ENCODE data around the gene CSRNP3.

CSRNP3 gene

GRCh38 chr2:165436559-165436958 lies 32.9 kb upstream of the CSRNP3 start:
- Histone ChIP-seq H3K27me3 (ENCODE audit: insufficient read depth, low read length) (no peaks in the 10 kb centered on the region), H3K9ac (ENCODE audit: low read depth, low read length) (no peak overlapping the region), H3K9me3 (ENCODE audit: insufficient read depth, low read depth, low read length) (no peaks in the 10 kb centered on the region), H3K4me1 (ENCODE audit: insufficient read depth, low read length) (peaks cover 42% of the 10 kb centered on the region), H3K4me3 (ENCODE audit: low read length) (no peak overlapping the region), H3K27ac (ENCODE audit: low read depth, low read length) (no peak overlapping the region), H3K36me3 (ENCODE audit: insufficient read depth, low read length) (no peaks in the 10 kb centered on the region)
- WGBS = 97% methylated on average over 3 of the region's 3 CpGs

- Histone ChIP-seq H3K9ac (ENCODE audit: low read depth, low read length) (no peak overlapping the region), H3K27me3 (ENCODE audit: insufficient read depth, low read length) (no peaks in the 10 kb centered on the region), H3K4me1 (ENCODE audit: insufficient read depth, low read length) (peaks cover 17% of the 10 kb centered on the region), H3K9me3 (ENCODE audit: insufficient read depth, low read depth, low read length) (no peaks in the 10 kb centered on the region), H3K36me3 (ENCODE audit: insufficient read depth, low read length) (no peaks in the 10 kb centered on the region), H3K27ac (ENCODE audit: low read depth, low read length) (no peak overlapping the region), H3K4me3 (ENCODE audit: low read length) (no peak overlapping the region)
- 80% methylated on average over 1 of the region's 1 CpG for WGBS
Measured at GRCh38 chr2:165440367-165440766, 29.1 kb upstream of the CSRNP3 start.

GRCh38 chr2:165443511-165443910 lies 26.0 kb upstream of the CSRNP3 start:
- WGBS = no CpG with 5 or more reads among the region's 1 CpG
- no peaks in the 10 kb centered on the region for H3K27me3 ChIP-seq (ENCODE audit: insufficient read depth, low read length)
- H3K4me3 ChIP-seq (ENCODE audit: low read length) = no peak overlapping the region
- H3K9ac ChIP-seq (ENCODE audit: low read depth, low read length) = no peak overlapping the region
- no peaks in the 10 kb centered on the region for H3K4me1 ChIP-seq (ENCODE audit: insufficient read depth, low read length)
- no peaks in the 10 kb centered on the region for H3K9me3 ChIP-seq (ENCODE audit: insufficient read depth, low read depth, low read length)
- no peak overlapping the region for H3K27ac ChIP-seq (ENCODE audit: low read depth, low read length)
- no peaks in the 10 kb centered on the region for H3K36me3 ChIP-seq (ENCODE audit: insufficient read depth, low read length)

GRCh38 chr2:165448406-165448805 lies 21.1 kb upstream of the CSRNP3 start:
- H3K4me3 ChIP-seq (ENCODE audit: low read length) = no peak overlapping the region
- H3K4me1 ChIP-seq (ENCODE audit: insufficient read depth, low read length) = no peaks in the 10 kb centered on the region
- H3K27me3 ChIP-seq (ENCODE audit: insufficient read depth, low read length) = no peaks in the 10 kb centered on the region
- H3K9me3 ChIP-seq (ENCODE audit: insufficient read depth, low read depth, low read length) = no peaks in the 10 kb centered on the region
- no peaks in the 10 kb centered on the region for H3K36me3 ChIP-seq (ENCODE audit: insufficient read depth, low read length)
- no peak overlapping the region for H3K9ac ChIP-seq (ENCODE audit: low read depth, low read length)
- H3K27ac ChIP-seq (ENCODE audit: low read depth, low read length) = no peak overlapping the region
- WGBS = 93% methylated on average over 3 of the region's 3 CpGs

- H3K9me3 ChIP-seq (ENCODE audit: insufficient read depth, low read depth, low read length) = no peaks in the 10 kb centered on the region
- WGBS = 76% methylated on average over 1 of the region's 1 CpG
- no peaks in the 10 kb centered on the region for H3K27me3 ChIP-seq (ENCODE audit: insufficient read depth, low read length)
- no peak overlapping the region for H3K4me3 ChIP-seq (ENCODE audit: low read length)
- no peak overlapping the region for H3K27ac ChIP-seq (ENCODE audit: low read depth, low read length)
- no peaks in the 10 kb centered on the region for H3K4me1 ChIP-seq (ENCODE audit: insufficient read depth, low read length)
- no peak overlapping the region for H3K9ac ChIP-seq (ENCODE audit: low read depth, low read length)
- no peaks in the 10 kb centered on the region for H3K36me3 ChIP-seq (ENCODE audit: insufficient read depth, low read length)
Measured at GRCh38 chr2:165450156-165450555, 19.3 kb upstream of the CSRNP3 start.

- Histone ChIP-seq H3K27me3 (ENCODE audit: insufficient read depth, low read length) (no peaks in the 10 kb centered on the region), H3K4me3 (ENCODE audit: low read length) (no peak overlapping the region), H3K36me3 (ENCODE audit: insufficient read depth, low read length) (no peaks in the 10 kb centered on the region), H3K4me1 (ENCODE audit: insufficient read depth, low read length) (no peaks in the 10 kb centered on the region), H3K27ac (ENCODE audit: low read depth, low read length) (no peak overlapping the region), H3K9me3 (ENCODE audit: insufficient read depth, low read depth, low read length) (no peaks in the 10 kb centered on the region), H3K9ac (ENCODE audit: low read depth, low read length) (no peak overlapping the region)
- WGBS = 93% methylated on average over 2 of the region's 2 CpGs
Measured at GRCh38 chr2:165452327-165452726, 17.2 kb upstream of the CSRNP3 start.

GRCh38 chr2:165453561-165454094 lies 15.9 kb upstream of the CSRNP3 start:
- no peaks in the 10 kb centered on the region for H3K9me3 ChIP-seq (ENCODE audit: insufficient read depth, low read depth, low read length)
- H3K4me3 ChIP-seq (ENCODE audit: low read length) = no peak overlapping the region
- no peak overlapping the region for H3K9ac ChIP-seq (ENCODE audit: low read depth, low read length)
- H3K36me3 ChIP-seq (ENCODE audit: insufficient read depth, low read length) = no peaks in the 10 kb centered on the region
- 95% methylated on average over 5 of the region's 5 CpGs for WGBS
- H3K4me1 ChIP-seq (ENCODE audit: insufficient read depth, low read length) = no peaks in the 10 kb centered on the region
- H3K27me3 ChIP-seq (ENCODE audit: insufficient read depth, low read length) = no peaks in the 10 kb centered on the region
- H3K27ac ChIP-seq (ENCODE audit: low read depth, low read length) = no peak overlapping the region

GRCh38 chr2:165454905-165455304 lies 14.6 kb upstream of the CSRNP3 start:
- Histone ChIP-seq H3K27ac (ENCODE audit: low read depth, low read length) (no peak overlapping the region), H3K4me3 (ENCODE audit: low read length) (no peak overlapping the region), H3K36me3 (ENCODE audit: insufficient read depth, low read length) (no peaks in the 10 kb centered on the region), H3K9me3 (ENCODE audit: insufficient read depth, low read depth, low read length) (no peaks in the 10 kb centered on the region), H3K9ac (ENCODE audit: low read depth, low read length) (no peak overlapping the region), H3K27me3 (ENCODE audit: insufficient read depth, low read length) (no peaks in the 10 kb centered on the region), H3K4me1 (ENCODE audit: insufficient read depth, low read length) (no peaks in the 10 kb centered on the region)
- WGBS = 40% methylated on average over 1 of the region's 1 CpG

GRCh38 chr2:165456027-165456426 lies 13.5 kb upstream of the CSRNP3 start:
- no CpG with 5 or more reads among the region's 1 CpG for WGBS

GRCh38 chr2:165462443-165462842 lies 7.1 kb upstream of the CSRNP3 start:
- 96% methylated on average over 3 of the region's 3 CpGs for WGBS
- H3K36me3 ChIP-seq (ENCODE audit: insufficient read depth, low read length) = no peaks in the 10 kb centered on the region

More at GRCh38 chr2:165456027-165456426, 13.5 kb upstream of the CSRNP3 start:
- Histone ChIP-seq H3K36me3 (ENCODE audit: insufficient read depth, low read length) (no peaks in the 10 kb centered on the region), H3K4me3 (ENCODE audit: low read length) (no peak overlapping the region), H3K27me3 (ENCODE audit: insufficient read depth, low read length) (no peaks in the 10 kb centered on the region), H3K9ac (ENCODE audit: low read depth, low read length) (no peak overlapping the region), H3K27ac (ENCODE audit: low read depth, low read length) (no peak overlapping the region), H3K9me3 (ENCODE audit: insufficient read depth, low read depth, low read length) (no peaks in the 10 kb centered on the region), H3K4me1 (ENCODE audit: insufficient read depth, low read length) (no peaks in the 10 kb centered on the region)

GRCh38 chr2:165466386-165466785 lies 3.1 kb upstream of the CSRNP3 start:
- no peak overlapping the region for H3K27ac ChIP-seq (ENCODE audit: low read depth, low read length)
- peaks cover 19% of the 10 kb centered on the region for H3K4me1 ChIP-seq (ENCODE audit: insufficient read depth, low read length)
- H3K36me3 ChIP-seq (ENCODE audit: insufficient read depth, low read length) = no peaks in the 10 kb centered on the region
- no CpG with 5 or more reads among the region's 2 CpGs for WGBS
- no peak overlapping the region for H3K4me3 ChIP-seq (ENCODE audit: low read length)
- H3K9me3 ChIP-seq (ENCODE audit: insufficient read depth, low read depth, low read length) = no peaks in the 10 kb centered on the region
- H3K27me3 ChIP-seq (ENCODE audit: insufficient read depth, low read length) = no peaks in the 10 kb centered on the region
- no peak overlapping the region for H3K9ac ChIP-seq (ENCODE audit: low read depth, low read length)

More at GRCh38 chr2:165462443-165462842, 7.1 kb upstream of the CSRNP3 start:
- H3K27me3 ChIP-seq (ENCODE audit: insufficient read depth, low read length) = no peaks in the 10 kb centered on the region
- no peaks in the 10 kb centered on the region for H3K4me1 ChIP-seq (ENCODE audit: insufficient read depth, low read length)
- H3K27ac ChIP-seq (ENCODE audit: low read depth, low read length) = no peak overlapping the region
- H3K9ac ChIP-seq (ENCODE audit: low read depth, low read length) = no peak overlapping the region
- no peak overlapping the region for H3K4me3 ChIP-seq (ENCODE audit: low read length)
- no peaks in the 10 kb centered on the region for H3K9me3 ChIP-seq (ENCODE audit: insufficient read depth, low read depth, low read length)

GRCh38 chr2:165467921-165468320 lies 1.6 kb upstream of the CSRNP3 start:
- no peaks in the 10 kb centered on the region for H3K9me3 ChIP-seq (ENCODE audit: insufficient read depth, low read depth, low read length)
- no peak overlapping the region for H3K9ac ChIP-seq (ENCODE audit: low read depth, low read length)
- no peak overlapping the region for H3K4me3 ChIP-seq (ENCODE audit: low read length)
- peaks cover 23% of the 10 kb centered on the region for H3K4me1 ChIP-seq (ENCODE audit: insufficient read depth, low read length)
- H3K27ac ChIP-seq (ENCODE audit: low read depth, low read length) = no peak overlapping the region
- 96% methylated on average over 3 of the region's 3 CpGs for whole genome bisulfite sequencing
- H3K27me3 ChIP-seq (ENCODE audit: insufficient read depth, low read length) = no peaks in the 10 kb centered on the region
- H3K36me3 ChIP-seq (ENCODE audit: insufficient read depth, low read length) = no peaks in the 10 kb centered on the region
